Endothelial cell of coronary artery (primary cell): Measurements from ENCODE around the gene HSPA6. TPM values are rescaled to one million over a fixed set of nuclear protein-coding genes. Genes with fewer than 3 reads are reported as not detected.

ENCODE experiments used
- total RNA-seq: library from RNA; depleted of rRNA; stranded (reverse); fragments of >200 nt; gene quantifications from 2 replicates; pipeline ENCODE4 v1.2.3, GENCODE V29; 2014

Gene HSPA6
- 0.18 and 0.75 TPM in 2 replicates for total RNA-seq

DNA sequence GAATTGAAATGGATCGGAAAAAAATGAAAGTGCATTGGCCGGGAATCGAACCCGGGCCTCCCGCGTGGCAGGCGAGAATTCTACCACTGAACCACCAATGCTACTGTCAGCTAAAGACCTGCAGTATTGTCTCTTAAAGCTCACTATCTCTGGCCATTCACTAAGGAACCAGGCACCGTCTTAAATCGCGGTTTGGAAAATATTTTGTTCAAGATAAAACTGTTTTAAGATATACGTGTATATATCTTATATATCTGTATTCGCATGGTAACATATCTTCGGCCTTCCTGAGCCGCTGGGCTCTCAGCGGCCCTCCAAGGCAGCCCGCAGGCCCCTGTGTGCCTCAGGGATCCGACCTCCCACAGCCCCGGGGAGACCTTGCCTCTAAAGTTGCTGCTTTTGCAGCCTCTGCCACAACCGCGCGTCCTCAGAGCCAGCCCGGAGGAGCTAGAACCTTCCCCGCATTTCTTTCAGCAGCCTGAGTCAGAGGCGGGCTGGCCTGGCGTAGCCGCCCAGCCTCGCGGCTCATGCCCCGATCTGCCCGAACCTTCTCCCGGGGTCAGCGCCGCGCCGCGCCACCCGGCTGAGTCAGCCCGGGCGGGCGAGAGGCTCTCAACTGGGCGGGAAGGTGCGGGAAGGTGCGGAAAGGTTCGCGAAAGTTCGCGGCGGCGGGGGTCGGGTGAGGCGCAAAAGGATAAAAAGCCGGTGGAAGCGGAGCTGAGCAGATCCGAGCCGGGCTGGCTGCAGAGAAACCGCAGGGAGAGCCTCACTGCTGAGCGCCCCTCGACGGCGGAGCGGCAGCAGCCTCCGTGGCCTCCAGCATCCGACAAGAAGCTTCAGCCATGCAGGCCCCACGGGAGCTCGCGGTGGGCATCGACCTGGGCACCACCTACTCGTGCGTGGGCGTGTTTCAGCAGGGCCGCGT, at the start of gene HSPA6:
HSPA6 (plus strand) TSS at position 724 of the 925 bp plus-strand sequence; CDS start at position 843, 119 bp downstream.

DNA sequence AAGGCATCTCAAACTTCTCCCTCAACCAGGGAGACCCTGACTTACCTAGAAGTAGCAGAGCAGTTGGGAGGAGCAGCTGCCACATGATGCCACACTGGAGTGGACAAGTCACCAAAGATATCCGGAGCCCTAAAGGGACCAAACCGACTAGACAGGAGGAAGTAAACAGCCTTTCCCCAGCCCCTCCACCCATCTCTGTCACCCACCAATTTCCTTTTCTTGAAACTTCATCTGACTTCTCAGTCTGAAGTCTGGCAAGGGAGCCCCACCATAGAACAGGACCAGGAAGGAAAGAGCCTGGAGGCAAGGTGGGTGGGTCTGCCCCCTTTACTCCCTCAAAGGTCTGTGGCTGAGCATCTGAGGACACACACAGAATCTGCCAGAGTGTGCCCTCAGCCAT, 25.3 kb downstream of the HSPA6 start, which contains the start of gene FCGR3A:
FCGR3A (minus strand) TSS at position 167 of the 400 bp plus-strand sequence; CDS start at position 85, 82 bp downstream.

Other genes with a start within 250 kb of the HSPA6 start
- gene MPZ, start 214.6 kb upstream of the HSPA6 start, total RNA-seq: 0.54 and 1.2 TPM in 2 replicates
- gene SDHC, start 210.2 kb upstream of the HSPA6 start, total RNA-seq: 14.1 and 20.5 TPM in 2 replicates
- gene CFAP126, start 156.7 kb upstream of the HSPA6 start, total RNA-seq: not detected in 2 replicates
- gene FCGR2A, start 19.1 kb upstream of the HSPA6 start, total RNA-seq: not detected in 2 replicates
- gene FCGR3A, start 25.3 kb downstream of the HSPA6 start, total RNA-seq: not detected in 2 replicates
- 0.19 TPM in 1 of 2 replicates, not detected in the other for gene FCGR3B, start 106.6 kb downstream of the HSPA6 start, total RNA-seq
- not detected in 2 replicates for gene FCGR2B, start 138.6 kb downstream of the HSPA6 start, total RNA-seq
- gene FCRLA, start 182.7 kb downstream of the HSPA6 start, total RNA-seq: 0.19 TPM in 1 of 2 replicates, not detected in the other
- gene FCRLB, start 197.0 kb downstream of the HSPA6 start, total RNA-seq: 1.3 TPM in 2 replicates
- 35.1 and 35.7 TPM in 2 replicates for gene DUSP12, start 225.2 kb downstream of the HSPA6 start, total RNA-seq
- 35.7 and 37.4 TPM in 2 replicates for gene ATF6, start 241.8 kb downstream of the HSPA6 start, total RNA-seq